ENCODE data around the gene DDX28.
"Not testable (repeated sequence)": the region's sequence is repeated elsewhere in the genome, so short reads cannot be mapped to it uniquely, and the experiment has no call there.

DDX28 gene

GRCh38 chr16:68035227-68035626 is 12.2 kb upstream of the DDX28 start:
- DNase-seq, result no peak

GRCh38 chr16:68033101-68033500 is 10.1 kb upstream of the DDX28 start:
- no peak for DNase-seq

- no peak for DNase-seq
These were observed 8.9 kb upstream of the DDX28 start for GRCh38 chr16:68031951-68032350.

GRCh38 chr16:68030108-68030507 is 7.1 kb upstream of the DDX28 start:
- not testable (repeated sequence) for DNase-seq

GRCh38 chr16:68028996-68029395 is 6.0 kb upstream of the DDX28 start:
- DNase-seq, result no peak

- DNase-seq, result no peak
These were observed 729 bp downstream of the DDX28 start for GRCh38 chr16:68022278-68022727.

GRCh38 chr16:68021490-68021889 is 1.5 kb downstream of the DDX28 start:
- DNase-seq, result no peak

GRCh38 chr16:68019167-68019680 is 3.8 kb downstream of the DDX28 start:
- DNase-seq, result no peak

- DNase-seq, result no peak
These were observed 7.4 kb downstream of the DDX28 start, which contains the start of gene DPEP2NB for GRCh38 chr16:68015681-68016080. Gene DPEP2NB, minus strand, starts transcription at chr16:68015911. Its CDS starts 141 bp downstream, at chr16:68015770.

GRCh38 chr16:68013440-68013839 is 9.6 kb downstream of the DDX28 start:
- DNase-seq, result no peak

GRCh38 chr16:68009872-68010271 is 13.2 kb downstream of the DDX28 start:
- not testable (repeated sequence) for DNase-seq

GRCh38 chr16:68009157-68009735 is 13.8 kb downstream of the DDX28 start:
- DNase-seq, result no peak

GRCh38 chr16:68005786-68006286 is 17.2 kb downstream of the DDX28 start:
- peak; percentile 31 for DNase-seq

- DNase-seq, result no peak
These were observed 17.8 kb downstream of the DDX28 start for GRCh38 chr16:68005211-68005610.

GRCh38 chr16:68003031-68003430 is 20.0 kb downstream of the DDX28 start:
- no peak for DNase-seq

- DNase-seq, result no peak
These were observed 22.6 kb downstream of the DDX28 start for GRCh38 chr16:68000450-68000849.

- no peak for DNase-seq
These were observed 23.0 kb downstream of the DDX28 start for GRCh38 chr16:67999985-68000384.

- peak; percentile 51 for DNase-seq
These were observed 24.0 kb downstream of the DDX28 start, which contains the start of gene DPEP2 for GRCh38 chr16:67998779-67999688. Gene DPEP2, minus strand, starts transcription at chr16:67999484. Its CDS starts 6,272 bp downstream, at chr16:67993212.

- not testable (repeated sequence) for DNase-seq
These were observed 24.7 kb downstream of the DDX28 start for GRCh38 chr16:67998231-67998778.

- no peak for DNase-seq
These were observed 26.4 kb downstream of the DDX28 start for GRCh38 chr16:67996666-67997065.

GRCh38 chr16:67995423-67995822 is 27.6 kb downstream of the DDX28 start:
- DNase-seq, result peak; percentile 24

- DNase-seq, result not testable (repeated sequence)
These were observed 29.0 kb downstream of the DDX28 start for GRCh38 chr16:67994040-67994408.

All from stimulated activated CD4-positive, alpha-beta T cell treated with anti-CD3 and anti-CD28 coated beads, Interleukin-4, amount 100 ng/mL, for 24 hours (primary cell).